AG04449 (cell line): Measurements from ENCODE around the gene RPL15.
"Not testable (repeated sequence)": the region's sequence is repeated elsewhere in the genome, so short reads cannot be mapped to it uniquely, and the experiment has no call there.

Experiments used
- CTCF ChIA-PET: fragments of 350-600 bp; formaldehyde crosslinking; extraction: SDS; loops from one replicate; lab custom pipeline; 2021; ENCODE audit warnings: antibody characterized with exemption; lab: Yijun Ruan, JAX
- POLR2A ChIA-PET: fragments of 400-600, 350-600 bp; formaldehyde crosslinking; extraction: SDS; loops from one replicate; lab custom pipeline; 2020; ENCODE audit warnings: antibody characterized with exemption, inconsistent platforms; lab: Yijun Ruan, JAX
- DNase-seq: peaks from one replicate; pipeline ENCODE4 v3.0.0-alpha.2; 2010; ENCODE audit warnings: low read depth, low spot score
- H3K4me3 ChIP-seq: 2 replicates; pipeline ENCODE4 v1.5.1; 2011; ENCODE audit warnings: low read depth, mild to moderate bottlenecking, control low read depth, low read length
- TF ChIP-seq, protein P1 (sequence below): IDR thresholded peaks from one replicate; pipeline ENCODE4 v1.5.1; 2011; ENCODE audit warnings: mild to moderate bottlenecking, moderate library complexity, low read length, control low read depth, inconsistent platforms; ENCODE audit not compliant: insufficient read depth; ENCODE audit errors: missing control alignments

Gene RPL15

DNA sequence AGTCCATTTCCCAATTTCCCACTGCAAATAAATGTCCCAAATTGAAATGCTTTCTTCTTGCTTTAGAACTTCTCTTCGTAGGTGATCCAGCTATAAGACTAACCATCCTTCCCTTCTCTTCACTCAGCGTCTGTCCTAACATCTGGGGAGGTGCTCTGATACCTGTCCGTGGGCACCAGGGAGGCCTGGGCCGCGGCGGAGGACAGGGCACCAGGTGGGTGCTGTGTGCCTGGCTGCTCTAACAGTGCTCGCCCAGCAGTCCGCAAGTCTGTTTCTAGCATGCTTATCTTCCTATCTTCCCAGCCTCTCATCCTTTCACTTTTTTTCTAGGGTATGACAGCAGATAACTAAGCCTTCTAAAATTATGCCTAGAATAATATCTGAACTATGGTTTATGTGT lies 37.4 kb upstream of the RPL15 start:
- H3K4me3 ChIP-seq: no peak overlapping the region
- POLR2A ChIA-PET: no interaction called here

DNA sequence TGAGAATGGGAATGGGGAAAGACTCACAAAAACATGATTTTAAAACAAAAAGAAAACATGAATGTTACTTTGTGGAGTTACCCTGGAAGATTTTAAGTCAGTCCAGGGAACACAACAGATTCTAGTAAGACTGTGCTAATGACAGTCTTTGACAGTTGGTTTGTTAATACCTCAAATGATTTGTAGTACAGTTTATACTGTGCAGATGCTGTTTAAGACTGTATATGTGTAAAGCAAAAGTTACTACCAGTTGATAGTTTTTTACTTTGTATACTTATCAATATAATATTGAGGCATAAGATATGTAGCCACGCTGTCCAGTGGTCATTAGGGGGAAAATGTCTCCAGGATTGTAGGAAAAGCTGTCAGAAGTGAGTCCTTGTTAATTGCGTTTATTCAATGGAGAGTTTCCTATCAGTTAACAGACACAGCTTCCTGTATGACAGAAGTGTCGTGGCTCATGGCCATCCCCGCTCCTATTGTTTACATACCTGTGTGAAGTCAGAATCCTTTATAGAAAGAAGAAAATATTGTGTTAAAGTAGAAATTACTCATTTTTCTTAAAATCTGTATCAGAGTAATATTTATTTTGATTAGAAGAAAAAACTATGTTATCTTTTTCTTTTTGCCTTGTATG lies 36.1 kb upstream of the RPL15 start:
- CTCF ChIA-PET: interaction anchor here (1.6 kb wide), 1 partner anchor 8 kb away, joined by 5 read pairs; no protein-coding TSS in a partner anchor
- no peak overlapping the region for H3K4me3 ChIP-seq
- no peak for DNase-seq
- POLR2A ChIA-PET: interaction anchor here (0.6 kb wide), 1 partner anchor 74 kb away, joined by 3 read pairs; no protein-coding TSS in a partner anchor
- TF ChIP-seq, protein P1, sequence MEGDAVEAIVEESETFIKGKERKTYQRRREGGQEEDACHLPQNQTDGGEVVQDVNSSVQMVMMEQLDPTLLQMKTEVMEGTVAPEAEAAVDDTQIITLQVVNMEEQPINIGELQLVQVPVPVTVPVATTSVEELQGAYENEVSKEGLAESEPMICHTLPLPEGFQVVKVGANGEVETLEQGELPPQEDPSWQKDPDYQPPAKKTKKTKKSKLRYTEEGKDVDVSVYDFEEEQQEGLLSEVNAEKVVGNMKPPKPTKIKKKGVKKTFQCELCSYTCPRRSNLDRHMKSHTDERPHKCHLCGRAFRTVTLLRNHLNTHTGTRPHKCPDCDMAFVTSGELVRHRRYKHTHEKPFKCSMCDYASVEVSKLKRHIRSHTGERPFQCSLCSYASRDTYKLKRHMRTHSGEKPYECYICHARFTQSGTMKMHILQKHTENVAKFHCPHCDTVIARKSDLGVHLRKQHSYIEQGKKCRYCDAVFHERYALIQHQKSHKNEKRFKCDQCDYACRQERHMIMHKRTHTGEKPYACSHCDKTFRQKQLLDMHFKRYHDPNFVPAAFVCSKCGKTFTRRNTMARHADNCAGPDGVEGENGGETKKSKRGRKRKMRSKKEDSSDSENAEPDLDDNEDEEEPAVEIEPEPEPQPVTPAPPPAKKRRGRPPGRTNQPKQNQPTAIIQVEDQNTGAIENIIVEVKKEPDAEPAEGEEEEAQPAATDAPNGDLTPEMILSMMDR: no peak

More for the DNA sequence above, 37.4 kb upstream of the RPL15 start:
- TF ChIP-seq, protein P1: no peak
- no peak for DNase-seq
- CTCF ChIA-PET: interaction anchor here (1.0 kb wide), 1 partner anchor 9 kb away, joined by 4 read pairs; no protein-coding TSS in a partner anchor

DNA sequence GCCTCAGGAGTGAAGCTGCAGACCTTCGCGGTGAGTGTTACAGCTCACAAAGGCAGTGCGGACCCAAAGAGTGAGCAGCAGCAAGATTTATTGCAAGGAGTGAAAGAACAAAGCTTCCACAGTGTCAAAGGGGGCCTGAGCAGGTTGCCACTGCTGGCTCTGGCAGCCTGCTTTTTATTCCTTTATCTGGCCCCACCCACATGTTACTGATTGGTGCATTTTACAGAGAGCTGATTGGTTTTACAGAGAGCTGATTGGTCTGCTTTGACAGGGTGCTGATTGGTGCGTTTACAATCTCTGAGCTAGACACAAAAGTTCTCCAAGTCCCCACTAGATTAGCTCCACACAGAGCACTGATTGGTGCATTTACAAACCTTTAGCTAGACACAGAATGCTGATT lies 34.9 kb upstream of the RPL15 start:
- DNase-seq, POLR2A ChIA-PET, H3K4me3 ChIP-seq: not testable (repeated sequence)
- CTCF ChIA-PET: interaction anchor here (0.9 kb wide), 1 partner anchor 22 kb away, joined by 3 read pairs; no protein-coding TSS in a partner anchor

DNA sequence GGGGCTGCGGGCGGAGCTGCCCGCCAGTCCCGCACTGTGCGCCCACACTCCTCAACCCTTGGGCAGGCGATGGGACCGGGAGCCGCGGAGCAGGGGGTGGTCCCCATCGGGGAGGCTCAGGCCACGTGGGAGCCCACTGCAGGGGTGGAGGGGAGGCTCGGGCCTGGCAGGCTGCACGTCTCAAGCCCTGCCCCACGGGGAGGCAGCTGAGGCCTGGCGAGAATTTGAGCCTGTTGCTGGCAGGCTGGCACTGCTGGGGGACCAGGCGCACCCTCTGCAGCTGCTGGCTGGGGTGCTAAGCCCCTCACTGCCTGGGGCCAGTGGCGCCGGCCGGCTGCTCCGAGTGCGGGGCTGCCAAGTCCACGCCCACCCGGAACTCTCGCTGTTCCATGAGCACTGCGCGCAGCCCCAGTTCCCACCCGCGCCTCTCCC lies 34.4 kb upstream of the RPL15 start:
- POLR2A ChIA-PET: no interaction called here
- CTCF ChIA-PET: interaction anchor here (0.9 kb wide), 1 partner anchor 22 kb away, joined by 3 read pairs; no protein-coding TSS in a partner anchor
- no peak overlapping the region for H3K4me3 ChIP-seq
- TF ChIP-seq, protein P1: no peak
- no peak for DNase-seq

DNA sequence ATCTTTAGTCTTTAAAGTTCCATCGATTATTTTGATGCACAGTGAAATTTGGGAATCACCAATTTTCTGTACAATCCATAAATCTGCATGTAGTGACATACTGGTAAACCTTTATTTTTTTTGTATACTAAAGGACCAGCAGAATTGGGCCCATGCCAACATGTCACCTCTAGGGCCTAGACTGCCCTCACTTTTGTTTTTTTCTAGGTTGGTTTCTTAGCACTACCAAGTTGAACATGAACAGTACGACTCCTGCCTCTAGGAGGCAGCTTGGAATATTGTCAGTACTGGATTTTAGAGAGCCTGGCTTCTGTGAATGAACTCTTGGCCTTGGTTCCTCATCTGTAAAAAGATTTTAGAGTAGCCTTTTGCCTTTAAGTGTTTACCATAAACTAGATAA lies 32.5 kb upstream of the RPL15 start:
- H3K4me3 ChIP-seq: no peak overlapping the region
- POLR2A ChIA-PET: no interaction called here
- DNase-seq: no peak
- CTCF ChIA-PET: interaction anchor here (1.1 to 1.4 kb wide), 3 partner anchors 9 to 14 kb away, joined by 3 read pairs; no protein-coding TSS in a partner anchor
- TF ChIP-seq, protein P1: no peak

DNA sequence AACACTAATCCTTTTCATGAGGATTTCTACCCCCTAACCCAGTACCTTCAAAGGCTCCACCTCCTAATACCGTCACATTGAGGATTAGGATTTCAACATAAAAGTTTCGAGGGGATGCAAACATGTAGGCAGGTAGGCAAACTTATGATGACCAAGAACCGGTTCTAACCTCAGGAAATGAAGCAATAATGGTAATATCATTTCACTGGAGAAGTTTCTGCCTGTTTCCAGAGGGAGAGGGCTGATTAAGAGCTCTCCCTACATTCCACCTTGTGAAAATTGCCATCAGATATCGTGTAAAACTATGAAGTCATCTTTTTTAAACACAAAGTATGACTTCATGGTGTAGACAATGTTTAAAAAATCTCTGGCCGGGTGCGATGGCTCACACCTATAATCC lies 31.7 kb upstream of the RPL15 start:
- ChIA-PET CTCF (interaction anchor here (1.1 to 1.4 kb wide), 2 partner anchors 9 to 11 kb away, joined by 3 read pairs; no protein-coding TSS in a partner anchor), POLR2A (no interaction called here)
- no peak overlapping the region for H3K4me3 ChIP-seq
- TF ChIP-seq, protein P1: no peak
- DNase-seq: no peak
